Brain pericyte (primary cell): ENCODE measurements around the gene RBM22.

Experiments
- DNase-seq: peaks from one replicate; pipeline ENCODE4 v3.0.0-alpha.2; 2012; ENCODE audit warnings: low read depth, low spot score

RBM22 gene

DNA sequence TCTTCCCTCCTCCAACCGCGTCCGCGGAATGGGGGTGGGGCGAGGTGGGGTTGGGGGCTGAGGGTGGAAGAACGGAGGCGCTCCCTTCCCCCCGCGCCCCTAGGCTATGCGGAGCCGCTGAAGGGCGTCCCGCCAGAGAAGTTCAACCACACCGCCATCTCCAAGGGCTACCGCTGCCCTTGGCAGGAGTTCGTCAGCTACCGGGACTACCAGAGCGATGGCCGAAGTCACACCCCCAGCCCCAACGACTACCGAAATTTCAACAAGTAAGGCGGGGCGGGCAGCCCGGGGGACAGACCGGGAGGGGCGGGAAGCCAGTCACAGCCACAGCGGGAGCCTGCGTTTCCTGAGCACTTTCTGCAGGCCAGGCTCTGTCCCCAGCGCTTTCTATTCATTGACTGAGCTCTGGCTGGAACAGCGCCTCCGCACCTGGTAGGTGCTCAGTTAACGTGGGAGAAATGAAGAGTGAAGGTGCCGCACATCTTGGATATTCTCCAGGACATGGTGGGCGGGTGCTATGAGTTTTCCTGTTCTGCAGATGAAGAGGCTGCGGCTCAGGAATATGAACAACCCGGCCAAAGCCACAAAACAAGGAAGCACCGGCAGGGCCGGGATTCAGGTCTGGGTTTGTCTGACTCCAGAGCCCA lies 28.5 kb downstream of the RBM22 start:
- no peak for DNase-seq

DNA sequence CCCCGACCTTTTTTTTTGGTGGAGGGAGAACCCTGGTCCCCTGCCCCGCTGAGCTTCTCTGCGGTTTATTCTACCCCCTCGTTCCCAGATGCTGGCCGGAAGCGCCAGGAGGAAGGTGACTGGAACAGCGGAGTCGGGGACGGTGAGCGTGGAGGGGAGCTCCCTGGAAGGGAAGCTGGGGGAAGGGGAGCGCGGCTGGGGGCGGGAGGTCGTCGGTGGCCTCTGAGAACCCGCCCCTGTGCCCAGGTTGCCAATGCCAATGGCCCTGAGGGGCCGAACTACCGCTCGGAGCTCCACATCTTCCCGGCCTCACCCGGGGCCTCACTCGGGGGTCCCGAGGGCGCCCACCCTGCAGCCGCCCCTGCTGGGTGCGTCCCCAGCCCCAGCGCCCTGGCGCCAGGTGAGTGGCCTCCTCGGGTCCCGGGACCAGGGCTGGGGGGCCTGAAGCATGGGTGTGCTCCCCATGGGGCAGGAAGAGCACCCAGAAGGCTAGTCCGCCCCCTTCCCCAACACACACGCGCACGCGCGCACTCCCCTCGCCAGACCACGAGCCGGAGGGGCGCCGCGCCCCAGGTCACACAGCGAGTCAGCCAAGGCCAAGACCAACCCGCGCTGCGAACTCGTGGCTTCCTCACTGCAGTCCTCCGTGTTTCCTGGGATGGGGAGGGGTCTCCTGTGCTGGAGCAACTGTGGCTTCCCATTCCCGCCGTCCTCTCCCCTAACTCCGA lies 29.2 kb downstream of the RBM22 start:
- DNase-seq = no peak

DNA sequence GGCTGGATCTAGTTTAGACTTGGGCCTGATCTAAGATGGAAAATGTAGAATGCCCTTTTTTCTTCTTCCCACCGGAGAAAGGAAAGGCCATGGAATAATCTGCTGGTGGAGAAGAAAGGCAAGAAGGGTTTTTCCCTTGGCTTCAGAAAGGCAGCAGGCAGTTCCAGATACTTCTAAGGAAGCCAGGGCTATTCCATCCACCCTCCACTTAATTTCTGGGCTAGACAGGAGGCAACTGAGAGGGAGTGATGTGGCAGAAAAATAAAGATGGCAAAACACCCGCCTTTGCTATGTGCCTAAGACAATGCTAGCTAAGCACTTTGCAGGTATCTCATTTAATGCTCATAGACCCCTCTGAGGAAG lies 29.9 kb downstream of the RBM22 start:
- DNase-seq = no peak

- no peak for DNase-seq
These were observed 30.5 kb downstream of the RBM22 start for GRCh38 chr5:150670275-150670947.

GRCh38 chr5:150665044-150665443 lies 35.8 kb downstream of the RBM22 start:
- DNase-seq = no peak

GRCh38 chr5:150663936-150664335 lies 36.9 kb downstream of the RBM22 start:
- DNase-seq = no peak

- no peak for DNase-seq
These were observed 37.9 kb downstream of the RBM22 start for GRCh38 chr5:150662731-150663516.

GRCh38 chr5:150661821-150662596 lies 38.9 kb downstream of the RBM22 start:
- DNase-seq = no peak

DNA sequence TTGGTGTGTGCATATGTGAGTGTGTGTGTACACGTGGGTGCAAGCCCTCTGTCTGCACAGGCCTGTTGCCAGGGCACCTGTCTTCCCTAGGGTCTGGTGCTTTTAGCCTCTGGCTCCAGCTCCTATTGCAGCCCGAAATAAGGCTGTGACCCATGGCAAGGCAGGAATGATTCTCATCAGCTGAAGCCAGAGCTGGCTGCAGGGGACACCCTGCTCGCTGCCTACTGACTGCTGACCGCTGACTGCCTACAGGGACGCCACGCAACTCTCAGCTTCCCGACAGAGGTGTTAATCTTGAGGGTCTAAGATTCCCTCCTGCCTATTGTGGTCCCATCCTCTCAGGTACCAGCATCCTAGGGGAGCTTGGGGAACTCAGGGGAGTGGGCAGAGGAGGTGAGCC lies 39.8 kb downstream of the RBM22 start, which contains the start of gene MYOZ3:
Gene MYOZ3, plus strand, starts transcription at position 166 of the 400 bp plus-strand sequence. CDS start 1,691 bp downstream, outside the sequence.
- no peak for DNase-seq

DNA sequence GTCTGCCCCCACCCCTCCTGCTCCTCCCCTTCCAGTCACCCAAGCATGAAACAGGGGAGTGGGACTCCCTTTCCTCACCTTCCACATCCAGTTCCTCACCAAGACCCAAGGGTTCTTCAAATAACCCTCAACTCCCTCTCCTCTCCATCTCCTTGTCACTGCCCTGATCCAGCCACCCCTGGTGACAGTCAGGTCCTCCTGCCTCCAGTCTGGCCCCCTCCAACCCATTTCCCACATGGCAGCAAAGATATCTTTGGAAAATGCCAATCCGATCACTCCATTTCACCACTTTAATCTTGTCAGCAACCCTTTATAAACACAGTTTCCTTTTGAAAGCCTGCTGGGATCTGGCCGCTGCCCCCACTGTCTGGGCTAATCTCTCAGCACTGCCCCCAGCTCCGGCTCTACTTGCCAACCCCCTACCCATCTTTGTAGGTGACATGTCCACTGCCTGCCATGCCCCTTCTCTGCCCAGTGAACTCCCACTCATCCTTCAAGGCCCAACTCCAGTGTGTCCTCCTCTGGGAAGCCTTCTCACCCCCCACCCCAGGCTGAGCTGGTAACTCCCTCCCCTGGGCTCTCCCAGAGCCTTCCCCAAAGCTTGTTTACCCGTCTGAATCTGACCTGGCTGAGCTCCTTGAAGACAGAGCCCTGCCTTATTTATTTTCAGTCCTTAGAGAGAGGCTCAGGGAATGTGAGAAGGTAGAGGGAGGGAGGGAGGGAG lies 40.6 kb downstream of the RBM22 start:
- no peak for DNase-seq

- DNase-seq = no peak
These were observed 41.3 kb downstream of the RBM22 start for GRCh38 chr5:150659360-150660107.

DNA sequence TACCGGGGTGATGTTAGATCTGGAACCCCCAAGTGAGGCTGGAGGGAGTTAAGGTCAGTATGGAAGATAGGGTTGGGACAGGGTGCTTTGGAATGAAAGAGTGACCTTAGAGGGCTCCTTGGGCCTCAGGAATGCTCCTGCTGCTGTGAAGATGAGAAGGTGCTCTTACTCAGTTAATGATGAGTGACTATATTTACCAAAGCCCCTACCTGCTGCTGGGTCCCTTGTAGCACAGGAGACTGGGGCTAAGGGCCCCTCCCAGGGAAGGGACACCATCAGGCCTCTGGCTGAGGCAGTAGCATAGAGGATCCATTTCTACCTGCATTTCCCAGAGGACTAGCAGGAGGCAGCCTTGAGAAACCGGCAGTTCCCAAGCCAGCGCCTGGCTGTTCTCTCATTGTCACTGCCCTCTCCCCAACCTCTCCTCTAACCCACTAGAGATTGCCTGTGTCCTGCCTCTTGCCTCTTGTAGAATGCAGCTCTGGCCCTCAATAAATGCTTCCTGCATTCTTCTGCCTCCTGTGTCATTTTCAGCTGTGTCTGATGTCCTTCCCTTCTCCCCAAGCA lies 42.1 kb downstream of the RBM22 start:
- no peak for DNase-seq

DNA sequence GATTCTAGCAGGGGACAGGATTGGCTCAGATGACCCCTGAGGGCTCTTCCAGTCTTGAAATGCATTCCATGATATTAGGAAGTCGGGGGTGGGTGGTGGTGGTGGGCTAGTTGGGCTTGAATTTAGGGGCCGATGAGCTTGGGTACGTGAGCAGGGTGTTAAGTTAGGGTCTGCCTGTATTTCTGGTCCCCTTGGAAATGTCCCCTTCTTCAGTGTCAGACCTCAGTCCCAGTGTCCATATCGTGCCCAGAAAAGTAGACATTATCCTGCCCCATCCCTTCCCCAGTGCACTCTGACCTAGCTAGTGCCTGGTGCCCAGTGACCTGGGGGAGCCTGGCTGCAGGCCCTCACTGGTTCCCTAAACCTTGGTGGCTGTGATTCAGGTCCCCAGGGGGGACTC lies 42.7 kb downstream of the RBM22 start:
- no peak for DNase-seq

DNA sequence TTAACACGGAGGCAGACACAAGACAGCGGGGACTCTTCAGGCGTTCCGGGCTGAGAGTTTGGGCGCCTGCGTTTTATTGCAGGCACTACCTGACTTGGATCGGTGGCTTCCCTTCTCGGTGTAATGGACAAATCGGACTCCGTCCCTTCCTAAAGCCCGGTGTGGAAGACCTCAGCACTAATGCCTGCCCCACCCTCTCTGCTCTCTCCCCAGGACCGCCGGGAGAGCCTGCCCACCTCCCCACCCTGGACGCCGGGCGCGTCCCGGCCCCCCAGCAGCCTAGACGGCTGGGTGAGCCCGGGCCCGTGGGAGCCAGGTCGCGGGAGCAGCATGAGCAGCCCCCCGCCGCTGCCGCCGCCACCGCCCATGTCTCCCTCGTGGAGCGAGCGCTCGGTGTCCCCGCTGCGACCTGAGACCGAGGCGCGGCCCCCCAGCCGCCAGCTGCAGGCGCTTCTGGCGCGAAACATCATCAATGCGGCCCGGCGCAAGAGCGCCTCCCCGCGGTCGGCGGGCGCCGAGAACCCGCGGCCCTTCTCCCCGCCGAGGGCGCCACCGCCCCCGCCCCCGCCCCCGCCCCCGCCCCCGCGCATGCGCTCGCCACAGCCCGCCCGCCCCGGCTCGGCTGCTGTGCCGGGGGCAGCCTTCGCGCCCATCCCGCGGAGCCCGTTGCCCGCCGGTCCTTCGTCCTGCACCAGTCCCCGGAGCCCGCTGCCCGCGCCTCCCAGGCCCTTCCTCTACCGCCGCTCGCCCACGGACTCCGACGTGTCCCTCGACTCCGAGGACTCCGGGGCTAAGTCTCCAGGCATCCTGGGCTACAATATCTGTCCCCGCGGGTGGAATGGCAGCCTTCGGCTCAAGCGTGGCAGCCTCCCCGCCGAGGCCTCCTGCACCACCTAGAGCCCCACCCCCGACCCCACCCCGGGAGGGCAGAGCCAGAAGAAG lies 44.4 kb downstream of the RBM22 start:
- no peak for DNase-seq

GRCh38 chr5:150655221-150655620 lies 45.6 kb downstream of the RBM22 start:
- DNase-seq = no peak

GRCh38 chr5:150653762-150654556 lies 46.9 kb downstream of the RBM22 start:
- DNase-seq = no peak

DNA sequence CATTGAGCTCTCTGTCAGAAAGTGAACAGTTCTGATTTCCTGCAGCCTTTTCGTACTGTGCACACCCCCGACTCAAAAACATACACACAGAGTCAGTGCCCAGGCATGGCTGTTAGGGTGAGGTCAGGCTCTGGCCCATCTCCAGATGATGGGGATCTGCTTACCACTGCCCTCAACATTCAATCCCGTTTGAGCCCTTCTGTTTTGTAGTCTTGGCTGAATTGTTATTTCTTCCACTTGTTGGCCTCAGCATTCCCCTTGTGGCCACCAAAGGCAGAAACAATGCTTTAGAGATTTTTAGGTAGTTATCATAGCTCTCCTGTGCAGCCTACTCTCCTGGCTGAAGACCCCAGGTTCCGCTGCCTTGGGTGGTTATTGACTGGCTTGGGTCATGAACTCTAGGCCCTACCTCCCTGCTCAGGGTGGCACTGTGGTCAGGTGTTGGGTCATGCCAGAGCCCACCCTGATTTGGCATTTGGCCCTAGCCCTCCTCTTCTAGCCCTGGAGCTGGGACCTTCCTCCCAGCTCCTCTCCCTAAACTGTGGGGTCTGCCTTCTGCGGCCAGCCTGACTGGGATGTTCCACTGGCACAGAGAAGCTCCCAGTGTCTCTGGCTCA lies 47.6 kb downstream of the RBM22 start:
- no peak for DNase-seq
